ENCODE results near the gene RPS6KA3. TPM values are rescaled to one million over a fixed set of nuclear protein-coding genes. Genes with fewer than 3 reads are reported as not detected.

Gene RPS6KA3
- total RNA-seq, 1 donor from 2014 or later: 33.6 TPM

- Histone ChIP-seq H3K27ac (replicated peaks) (no peak overlapping the region), H3K36me3 (no peaks in the 10 kb centered on the region), H3K9me3 (replicated peaks) (no peaks in the 10 kb centered on the region), H3K4me3 (no peak overlapping the region), H3K27me3 (ENCODE audit: low read depth) (no peaks in the 10 kb centered on the region), H3K4me1 (peaks cover 30% of the 10 kb centered on the region)
- TF ChIP-seq CTCF (IDR thresholded peaks at IDR 0.05; ENCODE audit: borderline replicate concordance): no peak
- no peak for DNase-seq
- intact Hi-C loops (cut with micrococcal nuclease): no loop called here
These were observed 123.1 kb downstream of the RPS6KA3 start for GRCh38 chrX:20143561-20143960.

- Histone ChIP-seq H3K9me3 (replicated peaks) (no peaks in the 10 kb centered on the region), H3K27me3 (ENCODE audit: low read depth) (no peaks in the 10 kb centered on the region), H3K4me1 (peaks cover 30% of the 10 kb centered on the region), H3K27ac (replicated peaks) (no peak overlapping the region), H3K4me3 (no peak overlapping the region), H3K36me3 (peaks cover 2% of the 10 kb centered on the region)
- no peak for DNase-seq
- TF ChIP-seq CTCF (IDR thresholded peaks at IDR 0.05; ENCODE audit: borderline replicate concordance): no peak
- intact Hi-C loops (cut with micrococcal nuclease): no loop called here
These were observed 123.6 kb downstream of the RPS6KA3 start for GRCh38 chrX:20143111-20143510.

- peaks cover 16% of the 10 kb centered on the region for H3K36me3 ChIP-seq
- DNase-seq: peak; percentile 95
- H3K27me3 ChIP-seq (ENCODE audit: low read depth): no peaks in the 10 kb centered on the region
- H3K9me3 ChIP-seq (replicated peaks): no peaks in the 10 kb centered on the region
- H3K4me1 ChIP-seq: peaks cover 30% of the 10 kb centered on the region
- TF ChIP-seq CTCF (IDR thresholded peaks at IDR 0.05; ENCODE audit: borderline replicate concordance): no peak
- peak within 1 kb of the TSS; percentile 88 for H3K27ac ChIP-seq (replicated peaks)
- intact Hi-C loops (cut with micrococcal nuclease): no loop called here
- H3K4me3 ChIP-seq: peak within 1 kb of the TSS; percentile 81
These were observed 125.2 kb downstream of the RPS6KA3 start, which contains the start of gene EIF1AX for GRCh38 chrX:20141281-20142220. EIF1AX (minus strand) TSS chrX:20141838; CDS start chrX:20141640, 198 bp downstream.

- peaks cover 27% of the 10 kb centered on the region for H3K36me3 ChIP-seq
- peak overlapping the region; percentile 81 for H3K4me3 ChIP-seq
- no peaks in the 10 kb centered on the region for H3K9me3 ChIP-seq (replicated peaks)
- TF ChIP-seq CTCF (IDR thresholded peaks at IDR 0.05; ENCODE audit: borderline replicate concordance): no peak
- H3K27ac ChIP-seq (replicated peaks): peak overlapping the region; percentile 88
- intact Hi-C loops (cut with micrococcal nuclease): no loop called here
- H3K4me1 ChIP-seq: peaks cover 30% of the 10 kb centered on the region
- H3K27me3 ChIP-seq (ENCODE audit: low read depth): no peaks in the 10 kb centered on the region
- DNase-seq: no peak
These were observed 126.3 kb downstream of the RPS6KA3 start for GRCh38 chrX:20140420-20140819.

GRCh38 chrX:20139966-20140365 lies 126.7 kb downstream of the RPS6KA3 start:
- H3K27me3 ChIP-seq (ENCODE audit: low read depth): no peaks in the 10 kb centered on the region
- H3K27ac ChIP-seq (replicated peaks): no peak overlapping the region
- H3K4me3 ChIP-seq: peak overlapping the region; percentile 81
- no peaks in the 10 kb centered on the region for H3K9me3 ChIP-seq (replicated peaks)
- peaks cover 30% of the 10 kb centered on the region for H3K4me1 ChIP-seq
- TF ChIP-seq CTCF (IDR thresholded peaks at IDR 0.05; ENCODE audit: borderline replicate concordance): no peak
- intact Hi-C loops (cut with micrococcal nuclease): loop anchor here (10.0 kb wide), 1 partner anchor 235 kb away; no protein-coding TSS in a partner anchor
- peaks cover 32% of the 10 kb centered on the region for H3K36me3 ChIP-seq
- no peak for DNase-seq
